Memory B cell (primary cell): ENCODE results near the gene CA10.

Experiments
- ATAC-seq: fragments of 150-1000 bp; cut with Tn5 transposase; 2 replicates; pipeline ENCODE4 v1.10.0; 2021; ENCODE audit warnings: low read depth, mild to moderate bottlenecking, moderate library complexity
- DNase-seq, 2 donors: peaks; one replicate each; pipeline ENCODE4 v3.0.0; 2022; ENCODE audit warnings: low spot score in 2 of 2
- H3K27ac Mint-ChIP-seq: one replicate; pipeline ENCODE4 v1.8.0; 2022; ENCODE audit warnings: mild to moderate bottlenecking, moderate library complexity, mixed read lengths
- H3K27me3 Mint-ChIP-seq: one replicate; pipeline ENCODE4 v1.8.0; 2022; ENCODE audit warnings: mixed read lengths
- H3K36me3 Mint-ChIP-seq: one replicate; pipeline ENCODE4 v1.8.0; 2022; ENCODE audit warnings: mild to moderate bottlenecking, mixed read lengths
- H3K4me1 Mint-ChIP-seq: one replicate; pipeline ENCODE4 v1.8.0; 2022; ENCODE audit warnings: mixed read lengths
- H3K4me3 Mint-ChIP-seq: one replicate; pipeline ENCODE4 v1.8.0; 2022; ENCODE audit warnings: mild to moderate bottlenecking, moderate library complexity, mixed read lengths
- H3K9me3 Mint-ChIP-seq: one replicate; pipeline ENCODE4 v1.8.0; 2022; ENCODE audit warnings: mixed read lengths

The CA10 gene

GRCh38 chr17:51997723-51998122, 160.8 kb downstream of the CA10 start:
- no peak for ATAC-seq
- no peak for DNase-seq
- Mint-ChIP-seq H3K4me3 (no peak overlapping the region), H3K27ac (no peak overlapping the region), H3K4me1 (no peaks in the 10 kb centered on the region), H3K9me3 (peaks cover 2% of the 10 kb centered on the region), H3K27me3 (no peaks in the 10 kb centered on the region), H3K36me3 (no peaks in the 10 kb centered on the region)

- DNase-seq (no peak), ATAC-seq (no peak)
- no peak overlapping the region for H3K4me3 Mint-ChIP-seq
- no peaks in the 10 kb centered on the region for H3K27me3 Mint-ChIP-seq
- H3K9me3 Mint-ChIP-seq = peaks cover 2% of the 10 kb centered on the region
- H3K4me1 Mint-ChIP-seq = no peaks in the 10 kb centered on the region
- no peak overlapping the region for H3K27ac Mint-ChIP-seq
- no peaks in the 10 kb centered on the region for H3K36me3 Mint-ChIP-seq
These were observed 162.6 kb downstream of the CA10 start for GRCh38 chr17:51995797-51996403.

- H3K27ac Mint-ChIP-seq = no peak overlapping the region
- H3K4me1 Mint-ChIP-seq = no peaks in the 10 kb centered on the region
- no peak for ATAC-seq
- peaks cover 3% of the 10 kb centered on the region for H3K9me3 Mint-ChIP-seq
- no peak overlapping the region for H3K4me3 Mint-ChIP-seq
- H3K36me3 Mint-ChIP-seq = no peaks in the 10 kb centered on the region
- DNase-seq = no peak
- no peaks in the 10 kb centered on the region for H3K27me3 Mint-ChIP-seq
These were observed 165.6 kb downstream of the CA10 start for GRCh38 chr17:51992864-51993416.

GRCh38 chr17:51971121-51971520, 187.4 kb downstream of the CA10 start:
- H3K9me3 Mint-ChIP-seq = peaks cover 10% of the 10 kb centered on the region
- ATAC-seq (no peak), DNase-seq (no peak)
- no peaks in the 10 kb centered on the region for H3K36me3 Mint-ChIP-seq
- no peak overlapping the region for H3K4me3 Mint-ChIP-seq
- no peaks in the 10 kb centered on the region for H3K27me3 Mint-ChIP-seq
- no peaks in the 10 kb centered on the region for H3K4me1 Mint-ChIP-seq
- H3K27ac Mint-ChIP-seq = no peak overlapping the region

- ATAC-seq (no peak), DNase-seq (no peak)
- Mint-ChIP-seq H3K4me1 (no peaks in the 10 kb centered on the region), H3K36me3 (no peaks in the 10 kb centered on the region), H3K9me3 (peaks cover 21% of the 10 kb centered on the region), H3K4me3 (no peak overlapping the region), H3K27ac (no peak overlapping the region), H3K27me3 (no peaks in the 10 kb centered on the region)
These were observed 196.8 kb downstream of the CA10 start for GRCh38 chr17:51961689-51962088.

GRCh38 chr17:51957786-51958185, 200.7 kb downstream of the CA10 start:
- ATAC-seq (no peak), DNase-seq (no peak)
- no peaks in the 10 kb centered on the region for H3K27me3 Mint-ChIP-seq
- no peak overlapping the region for H3K4me3 Mint-ChIP-seq
- no peaks in the 10 kb centered on the region for H3K36me3 Mint-ChIP-seq
- H3K9me3 Mint-ChIP-seq = peaks cover 4% of the 10 kb centered on the region
- no peaks in the 10 kb centered on the region for H3K4me1 Mint-ChIP-seq
- H3K27ac Mint-ChIP-seq = no peak overlapping the region

GRCh38 chr17:51955245-51955644, 203.3 kb downstream of the CA10 start:
- no peaks in the 10 kb centered on the region for H3K4me1 Mint-ChIP-seq
- no peak overlapping the region for H3K27ac Mint-ChIP-seq
- no peak overlapping the region for H3K4me3 Mint-ChIP-seq
- H3K9me3 Mint-ChIP-seq = peaks cover 7% of the 10 kb centered on the region
- ATAC-seq (no peak), DNase-seq (no peak)
- H3K27me3 Mint-ChIP-seq = no peaks in the 10 kb centered on the region
- no peaks in the 10 kb centered on the region for H3K36me3 Mint-ChIP-seq

- H3K4me1 Mint-ChIP-seq = no peaks in the 10 kb centered on the region
- DNase-seq (no peak), ATAC-seq (no peak)
- peaks cover 9% of the 10 kb centered on the region for H3K9me3 Mint-ChIP-seq
- no peak overlapping the region for H3K27ac Mint-ChIP-seq
- no peaks in the 10 kb centered on the region for H3K27me3 Mint-ChIP-seq
- no peak overlapping the region for H3K4me3 Mint-ChIP-seq
- no peaks in the 10 kb centered on the region for H3K36me3 Mint-ChIP-seq
These were observed 204.2 kb downstream of the CA10 start for GRCh38 chr17:51954232-51954765.

- ATAC-seq = no peak
- peaks cover 7% of the 10 kb centered on the region for H3K9me3 Mint-ChIP-seq
These were observed 206.8 kb downstream of the CA10 start for GRCh38 chr17:51951741-51952140.

GRCh38 chr17:51948128-51948527, 210.4 kb downstream of the CA10 start:
- Mint-ChIP-seq H3K4me1 (no peaks in the 10 kb centered on the region), H3K36me3 (no peaks in the 10 kb centered on the region), H3K4me3 (no peak overlapping the region), H3K27ac (no peak overlapping the region), H3K27me3 (no peaks in the 10 kb centered on the region), H3K9me3 (peaks cover 7% of the 10 kb centered on the region)
- ATAC-seq = no peak
- no peak for DNase-seq

More at GRCh38 chr17:51951741-51952140, 206.8 kb downstream of the CA10 start:
- Mint-ChIP-seq H3K4me1 (no peaks in the 10 kb centered on the region), H3K27ac (no peak overlapping the region), H3K4me3 (no peak overlapping the region), H3K36me3 (no peaks in the 10 kb centered on the region), H3K27me3 (no peaks in the 10 kb centered on the region)
- no peak for DNase-seq

GRCh38 chr17:51947160-51947735, 211.3 kb downstream of the CA10 start:
- H3K9me3 Mint-ChIP-seq = peaks cover 7% of the 10 kb centered on the region
- no peaks in the 10 kb centered on the region for H3K36me3 Mint-ChIP-seq
- ATAC-seq (no peak), DNase-seq (no peak)
- H3K27me3 Mint-ChIP-seq = no peaks in the 10 kb centered on the region
- H3K27ac Mint-ChIP-seq = no peak overlapping the region
- no peak overlapping the region for H3K4me3 Mint-ChIP-seq
- H3K4me1 Mint-ChIP-seq = no peaks in the 10 kb centered on the region

- Mint-ChIP-seq H3K9me3 (peaks cover 5% of the 10 kb centered on the region), H3K4me3 (no peak overlapping the region), H3K27me3 (no peaks in the 10 kb centered on the region), H3K36me3 (no peaks in the 10 kb centered on the region), H3K4me1 (no peaks in the 10 kb centered on the region), H3K27ac (no peak overlapping the region)
- no peak for DNase-seq
- no peak for ATAC-seq
These were observed 212.2 kb downstream of the CA10 start for GRCh38 chr17:51946311-51946710.

- DNase-seq (no peak), ATAC-seq (no peak)
- Mint-ChIP-seq H3K9me3 (peaks cover 2% of the 10 kb centered on the region), H3K27me3 (no peaks in the 10 kb centered on the region), H3K36me3 (no peaks in the 10 kb centered on the region), H3K4me3 (no peak overlapping the region), H3K4me1 (no peaks in the 10 kb centered on the region), H3K27ac (no peak overlapping the region)
These were observed 217.2 kb downstream of the CA10 start for GRCh38 chr17:51941272-51941671.

GRCh38 chr17:51937264-51937663, 221.2 kb downstream of the CA10 start:
- ATAC-seq (no peak), DNase-seq (no peak)
- Mint-ChIP-seq H3K27ac (no peak overlapping the region), H3K9me3 (peaks cover 2% of the 10 kb centered on the region), H3K4me3 (no peak overlapping the region), H3K27me3 (no peaks in the 10 kb centered on the region), H3K4me1 (no peaks in the 10 kb centered on the region), H3K36me3 (no peaks in the 10 kb centered on the region)

GRCh38 chr17:51935477-51935876, 223.0 kb downstream of the CA10 start:
- no peak overlapping the region for H3K27ac Mint-ChIP-seq
- no peak overlapping the region for H3K4me3 Mint-ChIP-seq
- no peaks in the 10 kb centered on the region for H3K4me1 Mint-ChIP-seq
- H3K36me3 Mint-ChIP-seq = no peaks in the 10 kb centered on the region
- no peak for DNase-seq
- no peak for ATAC-seq
- H3K27me3 Mint-ChIP-seq = no peaks in the 10 kb centered on the region
- H3K9me3 Mint-ChIP-seq = peaks cover 7% of the 10 kb centered on the region
